ENCODE results near the gene ABHD8.
A peak's percentile ranks its signal among the peaks of the same experiment; 100 is the strongest.

The ABHD8 gene

DNA sequence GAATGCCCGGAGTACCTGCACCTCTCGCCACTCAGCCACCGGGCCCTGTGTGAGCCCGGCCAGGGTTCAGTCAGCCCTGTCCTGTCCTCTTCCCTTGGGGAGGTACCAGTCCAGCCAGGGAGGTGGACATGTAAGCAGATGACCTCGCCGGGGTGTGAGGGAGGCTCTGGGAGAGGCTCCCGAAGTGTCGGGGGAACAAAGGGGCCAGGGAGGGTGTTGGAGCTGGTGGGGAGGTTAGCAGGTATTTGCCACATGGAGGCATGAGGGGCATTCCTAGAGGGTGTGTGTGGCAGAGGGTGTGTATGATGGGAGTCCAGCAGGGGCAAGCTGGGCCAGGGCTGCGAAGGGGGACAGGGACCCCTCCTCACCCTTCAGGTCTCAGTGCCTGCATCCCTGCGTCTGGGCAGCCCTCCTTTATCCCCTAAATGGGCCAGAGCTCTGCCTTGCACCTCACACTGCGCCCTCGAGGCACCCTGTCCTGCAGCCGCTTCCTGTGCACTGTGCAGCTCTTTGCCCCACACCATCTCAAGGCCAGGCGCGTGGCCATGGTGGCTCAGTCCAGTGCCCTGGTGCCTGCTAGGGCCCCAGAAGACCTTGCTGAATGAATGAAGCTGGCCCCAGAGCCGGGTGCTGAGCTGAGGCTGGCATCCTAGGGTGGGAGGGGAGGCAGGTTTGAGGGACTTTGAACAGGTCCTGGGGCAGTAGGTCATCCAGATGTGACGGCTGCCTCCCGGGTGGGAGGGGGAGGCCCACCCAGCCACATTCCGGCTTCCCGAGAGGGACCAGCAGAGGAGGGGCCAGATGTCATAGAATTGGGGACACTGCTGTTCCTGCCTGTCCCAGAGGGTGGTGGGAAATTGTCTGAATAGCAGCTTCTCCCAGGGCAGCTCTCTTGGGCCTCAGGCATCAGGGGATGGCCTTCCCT, 9.2 kb upstream of the ABHD8 start:
- no peak for DNase-seq (ENCODE audit: low spot score)
- POLR2A ChIA-PET (ENCODE audit: low non-redundant PET): no interaction called here
- peak overlapping the region; percentile 98 for H3K27ac ChIP-seq
- CTCF ChIA-PET: no interaction called here
- TF ChIP-seq, protein P1, sequence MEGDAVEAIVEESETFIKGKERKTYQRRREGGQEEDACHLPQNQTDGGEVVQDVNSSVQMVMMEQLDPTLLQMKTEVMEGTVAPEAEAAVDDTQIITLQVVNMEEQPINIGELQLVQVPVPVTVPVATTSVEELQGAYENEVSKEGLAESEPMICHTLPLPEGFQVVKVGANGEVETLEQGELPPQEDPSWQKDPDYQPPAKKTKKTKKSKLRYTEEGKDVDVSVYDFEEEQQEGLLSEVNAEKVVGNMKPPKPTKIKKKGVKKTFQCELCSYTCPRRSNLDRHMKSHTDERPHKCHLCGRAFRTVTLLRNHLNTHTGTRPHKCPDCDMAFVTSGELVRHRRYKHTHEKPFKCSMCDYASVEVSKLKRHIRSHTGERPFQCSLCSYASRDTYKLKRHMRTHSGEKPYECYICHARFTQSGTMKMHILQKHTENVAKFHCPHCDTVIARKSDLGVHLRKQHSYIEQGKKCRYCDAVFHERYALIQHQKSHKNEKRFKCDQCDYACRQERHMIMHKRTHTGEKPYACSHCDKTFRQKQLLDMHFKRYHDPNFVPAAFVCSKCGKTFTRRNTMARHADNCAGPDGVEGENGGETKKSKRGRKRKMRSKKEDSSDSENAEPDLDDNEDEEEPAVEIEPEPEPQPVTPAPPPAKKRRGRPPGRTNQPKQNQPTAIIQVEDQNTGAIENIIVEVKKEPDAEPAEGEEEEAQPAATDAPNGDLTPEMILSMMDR (conservative IDR thresholded peaks at IDR 0.05; ENCODE audit: low read depth): no peak

DNA sequence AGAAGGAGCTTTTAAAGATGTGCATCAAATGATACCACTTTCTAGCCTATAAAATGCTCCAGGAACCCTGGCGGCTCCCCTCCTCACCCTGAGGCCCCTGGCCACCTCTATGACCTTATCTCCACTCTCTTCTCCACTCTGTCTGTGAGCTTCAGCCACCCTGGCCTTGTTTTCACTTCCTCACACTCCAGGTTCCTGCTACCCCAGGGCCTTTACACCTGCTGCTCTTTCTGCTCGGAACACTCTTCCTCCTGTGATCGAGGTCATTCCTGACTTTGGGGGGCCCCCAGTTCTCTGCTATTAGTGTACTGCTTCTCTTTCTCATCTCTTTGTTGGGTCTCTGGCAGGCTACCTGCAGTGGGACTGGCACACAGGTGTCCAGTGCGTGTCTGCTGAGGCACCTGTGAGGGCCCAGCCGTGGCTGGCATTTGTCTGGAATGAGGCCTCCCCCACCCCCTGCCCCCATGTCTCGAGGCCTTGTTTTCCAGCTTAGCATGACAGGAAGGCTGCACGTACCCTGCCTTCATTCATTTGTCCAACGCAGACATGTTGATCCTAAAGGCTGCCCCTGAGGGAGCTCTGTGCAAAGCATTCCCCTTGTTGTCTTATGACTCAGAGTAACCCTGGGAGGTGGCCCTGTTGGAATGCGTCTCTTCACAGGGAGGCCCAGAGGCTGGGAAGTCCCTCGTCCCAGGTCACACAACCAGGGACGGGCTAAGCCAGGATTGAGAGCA, 8.4 kb upstream of the ABHD8 start:
- CTCF ChIA-PET: no interaction called here
- peak overlapping the region; percentile 98 for H3K27ac ChIP-seq
- TF ChIP-seq, protein P1 (conservative IDR thresholded peaks at IDR 0.05; ENCODE audit: low read depth): no peak
- POLR2A ChIA-PET (ENCODE audit: low non-redundant PET): no interaction called here
- peak; percentile 59 for DNase-seq (ENCODE audit: low spot score)

DNA sequence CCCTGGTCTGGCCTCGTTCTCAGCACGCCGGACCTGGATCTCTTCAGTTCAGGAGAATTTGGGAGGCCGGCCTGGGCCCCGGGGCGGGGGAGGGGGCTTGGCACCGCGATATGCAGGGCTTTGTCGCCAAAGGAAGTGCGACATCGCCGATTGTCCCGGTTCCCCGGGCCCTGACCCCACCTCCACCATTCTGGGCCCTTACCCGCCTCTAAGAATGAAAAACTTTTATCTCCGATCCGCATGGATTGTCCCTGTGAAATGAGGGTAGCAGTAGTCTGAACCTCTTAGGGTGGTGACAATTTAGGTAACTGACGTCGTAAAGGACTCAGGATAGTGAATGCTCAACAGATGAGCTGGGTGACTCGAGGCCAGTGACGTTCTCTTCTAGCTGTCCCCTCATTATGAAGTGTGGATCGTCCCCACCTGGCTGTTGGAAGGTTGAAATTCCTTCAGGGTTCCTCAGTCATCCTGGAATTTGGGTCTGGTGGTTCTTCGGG, 6.8 kb upstream of the ABHD8 start:
- CTCF ChIA-PET: no interaction called here
- DNase-seq (ENCODE audit: low spot score): no peak
- H3K27ac ChIP-seq: peak overlapping the region; percentile 98
- POLR2A ChIA-PET (ENCODE audit: low non-redundant PET): no interaction called here
- TF ChIP-seq, protein P1 (conservative IDR thresholded peaks at IDR 0.05; ENCODE audit: low read depth): no peak

DNA sequence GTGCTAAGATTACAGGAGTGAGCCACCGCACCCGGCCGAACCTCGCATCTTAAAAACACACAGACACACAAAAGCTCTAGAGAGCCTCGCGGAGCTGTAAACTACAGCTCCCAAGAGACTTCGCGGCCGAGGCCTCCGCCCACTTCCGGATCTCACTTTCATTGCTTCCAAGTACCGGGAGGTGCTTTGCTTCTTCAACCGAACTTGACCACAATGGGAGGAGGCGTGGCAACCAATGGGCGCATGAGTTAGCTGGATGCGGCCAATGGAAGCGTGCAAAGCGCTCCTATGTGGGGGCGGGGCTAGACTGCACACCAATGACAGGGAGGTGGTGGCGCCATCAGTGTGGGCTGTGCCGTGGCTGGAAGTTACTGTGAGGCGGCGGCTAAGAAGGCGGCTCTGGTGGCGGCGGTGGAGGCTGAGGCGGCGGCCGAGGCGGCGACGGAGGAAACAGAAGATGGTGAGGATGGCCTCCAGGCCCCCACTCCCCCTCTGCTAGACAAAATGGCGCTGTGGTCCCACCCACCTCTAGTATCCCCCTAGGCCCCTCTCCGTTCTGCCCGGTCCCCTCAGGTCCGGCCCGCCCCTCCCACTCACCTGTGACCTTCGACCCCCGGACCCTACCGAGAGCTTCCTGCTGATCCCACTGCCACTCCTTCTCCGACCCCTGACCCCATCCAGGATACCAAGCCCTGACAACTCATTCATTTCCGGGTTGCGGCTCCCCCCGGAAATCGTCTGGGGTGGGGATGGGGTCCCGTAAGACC, 6.2 kb upstream of the ABHD8 start, which contains the start of gene DDA1:
Gene DDA1, plus strand, starts transcription at position 366 of the 767 bp plus-strand sequence. Its CDS starts 92 bp downstream, at position 458.
- CTCF ChIA-PET: interaction anchor here (0.6 kb wide), 1 partner anchor 75 kb away, joined by 3 read pairs; no protein-coding TSS in a partner anchor
- POLR2A ChIA-PET (ENCODE audit: low non-redundant PET): no interaction called here

DNA sequence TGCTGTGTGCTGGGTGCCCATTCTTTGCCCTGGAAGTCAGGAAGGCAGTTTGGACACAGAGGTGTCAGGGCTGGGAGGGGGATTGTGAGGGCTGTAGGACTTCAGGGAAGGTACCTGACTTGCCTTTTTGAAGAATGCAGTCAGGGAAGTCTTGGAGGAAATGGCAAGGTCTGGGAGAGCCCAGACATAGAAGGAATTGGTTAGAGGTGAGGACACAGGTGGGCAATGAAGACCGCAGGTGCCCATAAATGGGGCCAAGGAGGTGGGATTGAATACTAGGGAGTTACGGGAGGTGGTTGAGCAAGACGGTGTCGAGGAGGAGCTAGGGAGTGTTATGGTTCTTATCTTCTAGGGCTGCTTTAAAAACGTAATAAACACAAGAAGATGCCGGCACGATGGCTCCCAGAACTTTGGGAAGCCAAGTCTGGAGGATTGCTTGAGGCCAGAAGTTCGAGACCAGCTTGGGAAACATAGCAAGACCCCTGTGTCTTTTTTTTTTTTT, 4.7 kb upstream of the ABHD8 start:
- TF ChIP-seq, protein P1 (conservative IDR thresholded peaks at IDR 0.05; ENCODE audit: low read depth): no peak
- peak overlapping the region; percentile 98 for H3K27ac ChIP-seq
- CTCF ChIA-PET: no interaction called here
- POLR2A ChIA-PET (ENCODE audit: low non-redundant PET): interaction anchor here (0.6 kb wide), 2 partner anchors 37 to 64 kb away, joined by 3 to 4 read pairs; no protein-coding TSS in a partner anchor
- no peak for DNase-seq (ENCODE audit: low spot score)

More for the DNA sequence above, 6.2 kb upstream of the ABHD8 start, which contains the start of gene DDA1:
- H3K27ac ChIP-seq: peak within 1 kb of the TSS; percentile 98
- TF ChIP-seq, protein P1 (conservative IDR thresholded peaks at IDR 0.05; ENCODE audit: low read depth): no peak
- peak; percentile 98 for DNase-seq (ENCODE audit: low spot score)

Data from RWPE1 (cell line).